Thyroid gland (tissue), 4 donors: Measurements from ENCODE around the gene FNDC4.

Source experiments
- CTCF ChIP-seq, 6 experiments: fragments of 200-600 bp in 3 of 6; fragments of 450-650 bp in 3 of 6; sonication (generic) in 3 of 6; IDR thresholded peaks; one replicate each; pipeline ENCODE4 v1.5.1; 2016 to 2019; ENCODE audit warnings: antibody characterized with exemption in 6 of 6, mild to moderate bottlenecking in 2 of 6, inconsistent platforms in 1 of 6, moderate library complexity in 1 of 6
- POLR2A ChIP-seq, 2 donors: fragments of 450-650 bp; IDR thresholded peaks; one replicate each; pipeline ENCODE4 v1.6.1; 2017; ENCODE audit warnings: antibody characterized with exemption in 2 of 2, mild to moderate bottlenecking in 2 of 2, moderate library complexity in 1 of 2

- TF ChIP-seq CTCF (IDR thresholded peaks at IDR 0.05) (no peak), POLR2A (IDR thresholded peaks at IDR 0.05) (no peak)
Measured at GRCh38 chr2:27485496-27485895, 9.5 kb downstream of the FNDC4 start.
